GM23338 (cell line): Measurements from ENCODE around the gene CALR. TPM values are rescaled to one million over a fixed set of nuclear protein-coding genes. Genes with fewer than 3 reads are reported as not detected.
"Not testable (repeated sequence)": the region's sequence is repeated elsewhere in the genome, so short reads cannot be mapped to it uniquely, and the experiment has no call there.

Experiments
- ATAC-seq: fragments of 200-7000 bp; cut with Tn5 transposase; 3 replicates; pipeline ENCODE4 v1.9.1; 2020
- DNase-seq: peaks from one replicate; pipeline ENCODE4 v3.0.0-alpha.2; 2015; ENCODE audit warnings: low spot score
- H2AFZ ChIP-seq: fragments of 200-600 bp; sonication (generic); 2 replicates; pipeline ENCODE4 v1.8.0; 2016; ENCODE audit warnings: antibody characterized with exemption, mild to moderate bottlenecking, moderate library complexity
- H3F3A ChIP-seq: fragments of 200-600 bp; sonication (generic); replicated peaks from 2 replicates; pipeline ENCODE4 v1.8.0; 2017; ENCODE audit warnings: antibody characterized with exemption, mixed run types, low read depth
- H3K27ac ChIP-seq: fragments of 200-600 bp; sonication (generic); 2 replicates; pipeline ENCODE4 v1.6.1; 2016; ENCODE audit warnings: low read depth
- H3K27me3 ChIP-seq: fragments of 200-600 bp; sonication (generic); 2 replicates; pipeline ENCODE4 v1.8.0; 2016; ENCODE audit warnings: mild to moderate bottlenecking, mixed run types, moderate library complexity; ENCODE audit not compliant: insufficient read depth
- H3K36me3 ChIP-seq: fragments of 200-600 bp; sonication (generic); 2 replicates; pipeline ENCODE4 v1.8.0; 2016; ENCODE audit warnings: mild to moderate bottlenecking; ENCODE audit not compliant: insufficient read depth
- H3K4me1 ChIP-seq: fragments of 200-600 bp; sonication (generic); 2 replicates; pipeline ENCODE4 v1.8.0; 2016; ENCODE audit warnings: mild to moderate bottlenecking, moderate library complexity; ENCODE audit not compliant: insufficient read depth
- H3K4me2 ChIP-seq: fragments of 200-600 bp; sonication (generic); 2 replicates; pipeline ENCODE4 v1.7.1; 2017; ENCODE audit warnings: mixed run types
- H3K4me3 ChIP-seq: fragments of 200-600 bp; sonication (generic); 2 replicates; pipeline ENCODE4 v1.6.1; 2016; ENCODE audit warnings: mixed run types
- H3K79me2 ChIP-seq: fragments of 200-600 bp; sonication (generic); replicated peaks from 2 replicates; pipeline ENCODE4 v1.8.0; 2017; ENCODE audit warnings: mild to moderate bottlenecking; ENCODE audit not compliant: insufficient read depth
- H3K9me2 ChIP-seq: fragments of 200-600 bp; sonication (generic); 2 replicates; pipeline ENCODE4 v1.8.0; 2017; ENCODE audit not compliant: insufficient read depth
- H4K20me1 ChIP-seq: fragments of 200-600 bp; sonication (generic); replicated peaks from 2 replicates; pipeline ENCODE4 v1.8.0; 2017; ENCODE audit warnings: mild to moderate bottlenecking; ENCODE audit not compliant: insufficient read depth
- H3K27ac Mint-ChIP-seq: 2 replicates; pipeline ENCODE4 v1.8.0; 2020; ENCODE audit warnings: inconsistent platforms, mild to moderate bottlenecking, moderate library complexity, mixed read lengths
- H3K27me3 Mint-ChIP-seq: 3 replicates; pipeline ENCODE4 v1.8.0; 2022; ENCODE audit warnings: low read depth, mild to moderate bottlenecking, moderate library complexity, mixed read lengths, inconsistent platforms; ENCODE audit not compliant: insufficient read depth, poor library complexity
- H3K36me3 Mint-ChIP-seq: 3 replicates; pipeline ENCODE4 v1.8.0; 2021; ENCODE audit warnings: low read depth, mild to moderate bottlenecking, inconsistent platforms, moderate library complexity, mixed read lengths
- H3K4me1 Mint-ChIP-seq: 3 replicates; pipeline ENCODE4 v1.8.0; 2020; ENCODE audit warnings: mild to moderate bottlenecking, inconsistent platforms, mixed read lengths
- H3K4me3 Mint-ChIP-seq: 3 replicates; pipeline ENCODE4 v1.8.0; 2021; ENCODE audit warnings: moderate library complexity, mild to moderate bottlenecking, inconsistent platforms, mixed read lengths
- H3K9me3 Mint-ChIP-seq: 3 replicates; pipeline ENCODE4 v1.8.0; 2020; ENCODE audit warnings: moderate library complexity, mild to moderate bottlenecking, inconsistent platforms, mixed read lengths
- CREB1 ChIP-seq: fragments of 250-450 bp; sonication (Bioruptor Pico); IDR thresholded peaks from 2 replicates; pipeline ENCODE4 v1.5.0; 2020; ENCODE audit warnings: low read depth, mild to moderate bottlenecking, moderate library complexity
- ETS1 ChIP-seq: IDR thresholded peaks from 2 replicates; pipeline ENCODE4 v1.6.1; 2016; ENCODE audit warnings: antibody characterized with exemption
- EZH2 ChIP-seq: fragments of 200-600 bp; sonication (generic); IDR thresholded peaks from one replicate; pipeline ENCODE4 v1.8.0; 2017; ENCODE audit warnings: antibody characterized with exemption, mild to moderate bottlenecking, low read depth; ENCODE audit not compliant: unreplicated experiment
- EZH2phosphoT487 ChIP-seq: fragments of 200-600 bp; sonication (generic); IDR thresholded peaks from one replicate; pipeline ENCODE4 v1.8.1; 2018; ENCODE audit warnings: antibody characterized with exemption; ENCODE audit not compliant: unreplicated experiment
- POLR2AphosphoS5 ChIP-seq: IDR thresholded peaks from 2 replicates; pipeline ENCODE4 v1.6.1; 2016; ENCODE audit warnings: antibody characterized with exemption, low read depth
- REST ChIP-seq: IDR thresholded peaks from one replicate; pipeline ENCODE4 v1.6.1; 2018; ENCODE audit warnings: antibody characterized with exemption; ENCODE audit not compliant: unreplicated experiment
- ZNF331 ChIP-seq: fragments of 250-450 bp; sonication (Bioruptor Pico); IDR thresholded peaks from 2 replicates; pipeline ENCODE4 v1.5.0; 2020; ENCODE audit warnings: low read depth, mild to moderate bottlenecking, moderate library complexity
- polyA plus RNA-seq: library from polyadenylated mRNA; unstranded; fragments of >200 nt; fragmentation: Nextera tagmentation; extraction: Ambion mirVana; gene quantifications from 2 replicates; pipeline ENCODE4 v1.2.1, GENCODE V29; 2016
- total RNA-seq: library from RNA; depleted of rRNA; stranded (reverse); fragments of >200 nt; shearing (Covaris generic); gene quantifications from 2 replicates; pipeline ENCODE4 v1.2.3, GENCODE V29; 2014

CALR gene
- total and polyA plus RNA-seq, 2 experiments from 2014 or later, result 760 to 1,131 TPM

- H2AFZ ChIP-seq, result not testable (repeated sequence)
Measured at GRCh38 chr19:12890299-12890786, 48.1 kb upstream of the CALR start.

GRCh38 chr19:12890787-12891552, 47.4 kb upstream of the CALR start, which contains the start of gene GCDH:
Gene GCDH, plus strand, starts transcription at chr19:12891160. Its CDS starts 145 bp downstream, at chr19:12891305.
- no peak within 1 kb of the TSS for H3K27ac ChIP-seq
- peak within 1 kb of the TSS; percentile 99 for H3K27ac Mint-ChIP-seq

More at GRCh38 chr19:12890299-12890786, 48.1 kb upstream of the CALR start:
- Histone ChIP-seq H3F3A (peaks cover 11% of the 10 kb centered on the region), H3K27me3 (peaks cover 14% of the 10 kb centered on the region), H3K4me2 (peak overlapping the region; percentile 0; the same call in 1 of the 2 replicates), H3K79me2 (peaks cover 15% of the 10 kb centered on the region), H3K4me3 (peak overlapping the region; percentile 24)
- not testable (repeated sequence) for H3K9me3 Mint-ChIP-seq, H3K27ac ChIP-seq, H4K20me1 ChIP-seq, H3K36me3 ChIP-seq, H3K4me1 ChIP-seq, DNase-seq, H3K9me2 ChIP-seq, ATAC-seq
- peak overlapping the region; percentile 100 for H3K4me3 Mint-ChIP-seq
- H3K27me3 Mint-ChIP-seq, result peaks cover 31% of the 10 kb centered on the region
- H3K4me1 Mint-ChIP-seq, result peaks cover 11% of the 10 kb centered on the region
- peaks cover 28% of the 10 kb centered on the region for H3K36me3 Mint-ChIP-seq
- H3K27ac Mint-ChIP-seq, result peak overlapping the region; percentile 99

More at GRCh38 chr19:12890787-12891552, 47.4 kb upstream of the CALR start, which contains the start of gene GCDH:
- 0 out of 2 replicates have a peak, but pooled peaks have one; percentile 8 for TF ChIP-seq ETS1
- no peak for TF ChIP-seq REST
- no peak for TF ChIP-seq EZH2
- TF ChIP-seq POLR2AphosphoS5, result peak; percentile 77
- TF ChIP-seq CREB1 (CRISPR knock-in tag), result peak; percentile 94
- TF ChIP-seq ZNF331 (CRISPR knock-in tag), result no peak
- no peak for TF ChIP-seq EZH2phosphoT487
- H3K4me2 ChIP-seq, result peak within 1 kb of the TSS; percentile 97
- H4K20me1 ChIP-seq, result peaks cover 7% of the 10 kb centered on the region
- H3K4me1 ChIP-seq, result peaks cover 6% of the 10 kb centered on the region; the same call in 1 of the 2 replicates
- H3K36me3 ChIP-seq, result peaks cover 10% of the 10 kb centered on the region
- Mint-ChIP-seq H3K9me3 (peaks cover 3% of the 10 kb centered on the region; the same call in 2 of the 3 replicates), H3K4me1 (peaks cover 11% of the 10 kb centered on the region), H3K4me3 (peak within 1 kb of the TSS; percentile 100), H3K27me3 (peaks cover 30% of the 10 kb centered on the region), H3K36me3 (peaks cover 33% of the 10 kb centered on the region)
- peak within 1 kb of the TSS; percentile 64 for H3K4me3 ChIP-seq
- peaks cover 14% of the 10 kb centered on the region for H3K27me3 ChIP-seq
- peak; percentile 93 for ATAC-seq
- H3K79me2 ChIP-seq, result peaks cover 15% of the 10 kb centered on the region
- H2AFZ ChIP-seq, result no peak within 1 kb of the TSS
- H3F3A ChIP-seq, result peaks cover 9% of the 10 kb centered on the region
- DNase-seq, result peak; percentile 100
- H3K9me2 ChIP-seq, result no peaks in the 10 kb centered on the region
